Caco-2 (cell line): Measurements from ENCODE around the gene MRPL33. TPM values are rescaled to one million over a fixed set of nuclear protein-coding genes. Genes with fewer than 3 reads are reported as not detected.

ENCODE experiments used
- BruUV-seq: library from RNA; stranded (reverse); fragments of 400-500 nt; replicated peaks from 2 replicates; lab custom pipeline; 2021; lab: Mats Ljungman, UMichigan
- CTCF ChIA-PET: fragments of 300-600 bp; sonication (Branson Sonifier 250); formaldehyde crosslinking; loops from one replicate; lab custom pipeline; 2022; ENCODE audit warnings: antibody characterized with exemption; lab: Charles Lee
- POLR2A ChIA-PET: fragments of 300-600 bp; sonication (Branson Sonifier 250); formaldehyde crosslinking; loops from one replicate; lab custom pipeline; 2022; ENCODE audit warnings: antibody characterized with exemption; lab: Charles Lee
- DNase-seq, 2 experiments: peaks; one replicate each; pipeline versions ENCODE4 v3.0.0 to v3.0.0-alpha.2; 2020 to 2022
- H3K27me3 ChIP-seq: replicated peaks from 2 replicates; pipeline ENCODE4 v1.6.0; 2011; ENCODE audit warnings: low read length; ENCODE audit not compliant: control insufficient read depth, insufficient read depth
- H3K36me3 ChIP-seq: 2 replicates; pipeline ENCODE4 v1.5.1; 2011; ENCODE audit warnings: low read length; ENCODE audit not compliant: control insufficient read depth, insufficient read depth
- H3K4me1 ChIP-seq: fragments of 250-450 bp; sonication (Bioruptor Pico); 2 replicates; pipeline ENCODE4 v1.5.1; 2020; ENCODE audit warnings: mild to moderate bottlenecking
- H3K4me3 ChIP-seq: 2 replicates; pipeline ENCODE4 v1.5.1; 2011; ENCODE audit warnings: low read depth, mild to moderate bottlenecking, control low read depth, low read length
- H3K9me3 ChIP-seq: fragments of 250-450 bp; sonication (Bioruptor Pico); 2 replicates; pipeline ENCODE4 v1.5.1; 2020; ENCODE audit warnings: mild to moderate bottlenecking, moderate library complexity
- H3K27ac Mint-ChIP-seq: one replicate; pipeline ENCODE4 v1.8.0; 2022; ENCODE audit warnings: mixed read lengths; ENCODE audit not compliant: unreplicated experiment
- H3K27me3 Mint-ChIP-seq: one replicate; pipeline ENCODE4 v1.8.0; 2022; ENCODE audit warnings: mixed read lengths; ENCODE audit not compliant: insufficient read depth, unreplicated experiment
- H3K36me3 Mint-ChIP-seq: one replicate; pipeline ENCODE4 v1.8.0; 2022; ENCODE audit warnings: mild to moderate bottlenecking, mixed read lengths; ENCODE audit not compliant: insufficient read depth, unreplicated experiment
- H3K4me1 Mint-ChIP-seq: one replicate; pipeline ENCODE4 v1.8.0; 2022; ENCODE audit warnings: low read depth, mixed read lengths; ENCODE audit not compliant: unreplicated experiment
- H3K4me3 Mint-ChIP-seq: one replicate; pipeline ENCODE4 v1.8.0; 2022; ENCODE audit warnings: mild to moderate bottlenecking, moderate library complexity, mixed read lengths; ENCODE audit not compliant: unreplicated experiment
- H3K9me3 Mint-ChIP-seq: one replicate; pipeline ENCODE4 v1.8.0; 2022; ENCODE audit warnings: mixed read lengths; ENCODE audit not compliant: unreplicated experiment
- intact Hi-C: fragments of 100-400 bp; cut with micrococcal nuclease; formaldehyde crosslinking; loops from one replicate; pipeline ENCODE4 v1.10.0; 2022; ENCODE audit not compliant: unreplicated experiment
- total RNA-seq: library from RNA; stranded (reverse); gene quantifications from 2 replicates; pipeline ENCODE4 v1.2.3, GENCODE V29; 2022
- TF ChIP-seq, protein P1 (sequence below), 2 experiments: fragments of 200-600 bp in 1 of 2; IDR thresholded peaks; 1 replicate in 1 of 2; 2 replicates in 1 of 2; pipeline versions ENCODE4 v1.5.1 to v1.8.0; 2011 to 2022; ENCODE audit warnings: antibody characterized with exemption in 1 of 2, control low read depth in 1 of 2, inconsistent platforms in 1 of 2, low read depth in 1 of 2, low read length in 1 of 2, mild to moderate bottlenecking in 1 of 2, moderate library complexity in 1 of 2; ENCODE audit not compliant: insufficient read depth in 1 of 2, severe bottlenecking in 1 of 2, unreplicated experiment in 1 of 2

The MRPL33 gene
- total RNA-seq, 1 experiment from 2014 or later = 84.9 TPM

DNA sequence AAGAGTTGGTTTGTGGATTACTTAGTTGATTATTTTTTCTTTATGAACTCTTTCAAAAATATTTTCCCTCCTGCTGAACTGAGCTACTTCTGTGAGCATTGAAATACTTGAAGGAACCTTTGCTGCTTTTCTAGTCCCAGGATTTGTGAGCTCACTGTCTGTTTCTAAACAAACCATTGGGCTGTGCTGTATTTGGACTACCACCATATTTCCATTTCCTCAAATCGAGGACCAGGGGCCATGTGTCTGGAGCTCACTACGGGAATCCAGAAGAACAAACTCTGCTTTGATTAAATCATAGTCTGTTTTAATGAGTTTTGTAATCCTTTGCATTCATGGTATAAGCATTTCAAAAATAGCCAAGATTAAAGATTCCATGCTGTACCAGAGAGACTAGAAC lies 1.3 kb downstream of the MRPL33 start:
- H3K4me1 ChIP-seq = peaks cover 13% of the 10 kb centered on the region
- CTCF ChIA-PET = interaction anchor here (0.7 to 2.0 kb wide), 5 partner anchors 18 to 70 kb away, joined by 3 to 6 read pairs (median 3); no protein-coding TSS in a partner anchor
- H3K27me3 Mint-ChIP-seq = no peaks in the 10 kb centered on the region
- POLR2A ChIA-PET = interaction anchor here (0.6 to 2.4 kb wide), 3 partner anchors 20 to 590 kb away, joined by 3 to 8 read pairs (median 3); no protein-coding TSS in a partner anchor
- no peaks in the 10 kb centered on the region for H3K36me3 ChIP-seq
- H3K27me3 ChIP-seq = no peaks in the 10 kb centered on the region
- DNase-seq = no peak
- peak overlapping the region; percentile 83 for H3K4me3 Mint-ChIP-seq
- no peaks in the 10 kb centered on the region for H3K9me3 Mint-ChIP-seq
- H3K27ac Mint-ChIP-seq = no peak overlapping the region
- BruUV-seq = no TSS peak
- intact Hi-C loops = no loop called here
- peaks cover 54% of the 10 kb centered on the region for H3K36me3 Mint-ChIP-seq
- peaks cover 14% of the 10 kb centered on the region for H3K4me1 Mint-ChIP-seq
- peak overlapping the region; percentile 72 for H3K4me3 ChIP-seq
- no peaks in the 10 kb centered on the region for H3K9me3 ChIP-seq
- TF ChIP-seq, protein P1, sequence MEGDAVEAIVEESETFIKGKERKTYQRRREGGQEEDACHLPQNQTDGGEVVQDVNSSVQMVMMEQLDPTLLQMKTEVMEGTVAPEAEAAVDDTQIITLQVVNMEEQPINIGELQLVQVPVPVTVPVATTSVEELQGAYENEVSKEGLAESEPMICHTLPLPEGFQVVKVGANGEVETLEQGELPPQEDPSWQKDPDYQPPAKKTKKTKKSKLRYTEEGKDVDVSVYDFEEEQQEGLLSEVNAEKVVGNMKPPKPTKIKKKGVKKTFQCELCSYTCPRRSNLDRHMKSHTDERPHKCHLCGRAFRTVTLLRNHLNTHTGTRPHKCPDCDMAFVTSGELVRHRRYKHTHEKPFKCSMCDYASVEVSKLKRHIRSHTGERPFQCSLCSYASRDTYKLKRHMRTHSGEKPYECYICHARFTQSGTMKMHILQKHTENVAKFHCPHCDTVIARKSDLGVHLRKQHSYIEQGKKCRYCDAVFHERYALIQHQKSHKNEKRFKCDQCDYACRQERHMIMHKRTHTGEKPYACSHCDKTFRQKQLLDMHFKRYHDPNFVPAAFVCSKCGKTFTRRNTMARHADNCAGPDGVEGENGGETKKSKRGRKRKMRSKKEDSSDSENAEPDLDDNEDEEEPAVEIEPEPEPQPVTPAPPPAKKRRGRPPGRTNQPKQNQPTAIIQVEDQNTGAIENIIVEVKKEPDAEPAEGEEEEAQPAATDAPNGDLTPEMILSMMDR (IDR thresholded peaks at IDR 0.05; ENCODE audit: insufficient read depth in 1 of 2, low read depth in 1 of 2, low read length in 1 of 2, severe bottlenecking in 1 of 2, unreplicated experiment in 1 of 2) = no peak

GRCh38 chr2:27773959-27774358 lies 2.4 kb downstream of the MRPL33 start:
- no TSS peak for BruUV-seq
- no peaks in the 10 kb centered on the region for H3K9me3 ChIP-seq
- H3K27ac Mint-ChIP-seq = no peak overlapping the region
- TF ChIP-seq, protein P1 (IDR thresholded peaks at IDR 0.05; ENCODE audit: insufficient read depth in 1 of 2, low read depth in 1 of 2, low read length in 1 of 2, severe bottlenecking in 1 of 2, unreplicated experiment in 1 of 2) = no peak
- no peak overlapping the region for H3K4me3 Mint-ChIP-seq
- ChIA-PET CTCF (no interaction called here), POLR2A (interaction anchor here (0.6 kb wide), 1 partner anchor 21 kb away, joined by 3 read pairs; no protein-coding TSS in a partner anchor)
- intact Hi-C loops = no loop called here
- no peaks in the 10 kb centered on the region for H3K27me3 ChIP-seq
- DNase-seq = no peak
- H3K4me1 ChIP-seq = peaks cover 13% of the 10 kb centered on the region
- H3K36me3 Mint-ChIP-seq = peaks cover 65% of the 10 kb centered on the region
- H3K4me3 ChIP-seq = no peak overlapping the region
- H3K27me3 Mint-ChIP-seq = no peaks in the 10 kb centered on the region
- no peaks in the 10 kb centered on the region for H3K9me3 Mint-ChIP-seq
- H3K36me3 ChIP-seq = no peaks in the 10 kb centered on the region
- H3K4me1 Mint-ChIP-seq = peaks cover 14% of the 10 kb centered on the region

- no peaks in the 10 kb centered on the region for H3K27me3 ChIP-seq
- intact Hi-C loops = no loop called here
- Mint-ChIP-seq H3K27me3 (no peaks in the 10 kb centered on the region), H3K4me3 (no peak overlapping the region), H3K9me3 (no peaks in the 10 kb centered on the region), H3K27ac (no peak overlapping the region), H3K4me1 (peaks cover 14% of the 10 kb centered on the region), H3K36me3 (peaks cover 63% of the 10 kb centered on the region)
- no peaks in the 10 kb centered on the region; the same call in 1 of the 2 replicates for H3K36me3 ChIP-seq
- no peak for DNase-seq
- H3K9me3 ChIP-seq = no peaks in the 10 kb centered on the region
- no TSS peak for BruUV-seq
- TF ChIP-seq, protein P1 (IDR thresholded peaks at IDR 0.05; ENCODE audit: insufficient read depth in 1 of 2, low read depth in 1 of 2, low read length in 1 of 2, severe bottlenecking in 1 of 2, unreplicated experiment in 1 of 2) = no peak
- H3K4me3 ChIP-seq = no peak overlapping the region
- POLR2A ChIA-PET = no interaction called here
- peaks cover 9% of the 10 kb centered on the region for H3K4me1 ChIP-seq
- CTCF ChIA-PET = no interaction called here
Measured at GRCh38 chr2:27776097-27776496, 4.6 kb downstream of the MRPL33 start.
